IPS-18a (cell line): ENCODE results near the gene EIF4E1B.

Experiments used
- H3K27ac ChIP-seq: one replicate; pipeline ENCODE4 v1.5.1; 2013; ENCODE audit warnings: low read length
- H3K27me3 ChIP-seq: one replicate; pipeline ENCODE4 v1.6.1; 2013; ENCODE audit warnings: mild to moderate bottlenecking, low read length; ENCODE audit not compliant: control insufficient read depth, insufficient read depth
- H3K36me3 ChIP-seq: one replicate; pipeline ENCODE4 v1.6.1; 2013; ENCODE audit warnings: low read depth, low read length; ENCODE audit not compliant: control insufficient read depth
- H3K4me1 ChIP-seq: one replicate; pipeline ENCODE4 v1.6.1; 2013; ENCODE audit warnings: low read depth, low read length; ENCODE audit not compliant: control insufficient read depth
- H3K4me3 ChIP-seq: one replicate; pipeline ENCODE4 v1.5.1; 2013; ENCODE audit warnings: low read length
- H3K9ac ChIP-seq: one replicate; pipeline ENCODE4 v1.6.1; 2013; ENCODE audit warnings: mild to moderate bottlenecking, low read length, moderate library complexity
- H3K9me3 ChIP-seq: one replicate; pipeline ENCODE4 v1.6.1; 2013; ENCODE audit warnings: low read depth, low read length; ENCODE audit not compliant: control insufficient read depth

EIF4E1B gene

GRCh38 chr5:176691524-176691923 is 61.0 kb downstream of the EIF4E1B start:
- Histone ChIP-seq H3K4me1 (peaks cover 20% of the 10 kb centered on the region), H3K9ac (no peak overlapping the region), H3K27me3 (no peaks in the 10 kb centered on the region), H3K36me3 (no peaks in the 10 kb centered on the region), H3K4me3 (no peak overlapping the region), H3K27ac (no peak overlapping the region), H3K9me3 (no peaks in the 10 kb centered on the region)

GRCh38 chr5:176692326-176692725 is 61.9 kb downstream of the EIF4E1B start:
- Histone ChIP-seq H3K4me1 (peaks cover 28% of the 10 kb centered on the region), H3K9me3 (no peaks in the 10 kb centered on the region), H3K36me3 (no peaks in the 10 kb centered on the region), H3K9ac (no peak overlapping the region), H3K27me3 (no peaks in the 10 kb centered on the region), H3K27ac (no peak overlapping the region), H3K4me3 (no peak overlapping the region)

- Histone ChIP-seq H3K9ac (no peak overlapping the region), H3K9me3 (no peaks in the 10 kb centered on the region), H3K36me3 (no peaks in the 10 kb centered on the region), H3K27me3 (no peaks in the 10 kb centered on the region), H3K4me3 (no peak overlapping the region), H3K4me1 (peaks cover 34% of the 10 kb centered on the region), H3K27ac (no peak overlapping the region)
These were observed 62.5 kb downstream of the EIF4E1B start for GRCh38 chr5:176692839-176693476.

GRCh38 chr5:176693477-176693851 is 63.0 kb downstream of the EIF4E1B start:
- peaks cover 33% of the 10 kb centered on the region for H3K4me1 ChIP-seq
- no peaks in the 10 kb centered on the region for H3K27me3 ChIP-seq
- H3K27ac ChIP-seq, result no peak overlapping the region
- H3K36me3 ChIP-seq, result no peaks in the 10 kb centered on the region
- H3K4me3 ChIP-seq, result no peak overlapping the region
- no peaks in the 10 kb centered on the region for H3K9me3 ChIP-seq
- no peak overlapping the region for H3K9ac ChIP-seq

GRCh38 chr5:176694146-176694545 is 63.7 kb downstream of the EIF4E1B start:
- no peaks in the 10 kb centered on the region for H3K9me3 ChIP-seq
- no peak overlapping the region for H3K27ac ChIP-seq
- no peaks in the 10 kb centered on the region for H3K36me3 ChIP-seq
- no peak overlapping the region for H3K4me3 ChIP-seq
- peaks cover 35% of the 10 kb centered on the region for H3K4me1 ChIP-seq
- no peak overlapping the region for H3K9ac ChIP-seq
- H3K27me3 ChIP-seq, result no peaks in the 10 kb centered on the region

GRCh38 chr5:176694631-176695030 is 64.2 kb downstream of the EIF4E1B start:
- Histone ChIP-seq H3K27me3 (no peaks in the 10 kb centered on the region), H3K9me3 (no peaks in the 10 kb centered on the region), H3K4me1 (peaks cover 35% of the 10 kb centered on the region), H3K27ac (no peak overlapping the region), H3K36me3 (no peaks in the 10 kb centered on the region), H3K4me3 (no peak overlapping the region), H3K9ac (no peak overlapping the region)

- no peak overlapping the region for H3K4me3 ChIP-seq
- H3K4me1 ChIP-seq, result peaks cover 34% of the 10 kb centered on the region
- no peaks in the 10 kb centered on the region for H3K36me3 ChIP-seq
- no peaks in the 10 kb centered on the region for H3K9me3 ChIP-seq
- H3K27ac ChIP-seq, result no peak overlapping the region
- no peaks in the 10 kb centered on the region for H3K27me3 ChIP-seq
- H3K9ac ChIP-seq, result no peak overlapping the region
These were observed 64.6 kb downstream of the EIF4E1B start for GRCh38 chr5:176695073-176695472.
